GM12864 (cell line): Measurements from ENCODE around the gene STING1.

Experiments used
- DNase-seq: peaks from one replicate; pipeline ENCODE4 v3.0.0-alpha.2; 2011; ENCODE audit warnings: low read depth
- H3K4me3 ChIP-seq: 2 replicates; pipeline ENCODE4 v1.5.1; 2011; ENCODE audit warnings: mild to moderate bottlenecking, low read depth, low read length, control low read depth
- TF ChIP-seq, protein P1 (sequence below): IDR thresholded peaks from 2 replicates; pipeline ENCODE4 v1.5.1; 2011; ENCODE audit warnings: low read depth, mild to moderate bottlenecking, moderate library complexity, low read length, control low read depth, inconsistent platforms; ENCODE audit errors: missing control alignments

The STING1 gene

DNA sequence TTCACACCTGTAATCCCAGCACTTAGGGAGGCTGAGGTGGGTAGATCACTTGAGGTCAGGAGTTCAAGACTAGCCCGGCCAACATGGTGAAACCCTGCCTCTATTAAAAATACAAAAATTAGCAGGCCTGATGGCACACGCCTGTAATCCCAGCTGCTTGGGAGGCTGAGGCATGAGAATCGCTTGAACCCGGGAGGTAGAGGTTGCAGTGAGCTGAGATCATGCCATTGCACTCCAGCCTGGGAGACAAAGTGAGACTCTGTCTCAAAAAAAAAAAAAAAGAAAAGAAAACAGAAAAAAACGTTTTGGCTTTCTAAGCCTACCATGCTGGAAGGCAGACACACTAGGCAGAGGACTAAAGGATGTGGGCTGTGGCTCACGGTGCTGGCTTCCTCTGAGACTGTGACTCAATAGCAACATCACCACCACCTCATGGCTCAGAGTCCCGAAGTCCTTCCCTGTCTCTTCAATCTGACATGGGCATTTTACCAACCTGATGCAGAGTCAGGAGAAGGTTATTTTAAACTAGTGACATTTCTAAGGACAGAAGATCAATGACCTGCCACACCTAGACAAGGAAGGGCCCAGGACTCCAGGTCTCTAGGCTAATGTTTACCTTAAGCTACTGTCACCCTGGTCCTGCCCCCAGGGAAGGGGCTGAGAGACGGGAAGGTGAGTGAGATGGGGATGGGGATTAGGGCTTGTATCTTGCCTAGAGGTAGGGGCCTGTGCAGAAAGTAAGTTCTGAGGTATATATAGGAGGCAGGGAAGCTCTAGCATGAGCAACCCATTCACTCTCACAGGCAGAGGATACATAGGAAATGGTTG, 23.8 kb downstream of the STING1 start:
- peak; percentile 73 for DNase-seq
- TF ChIP-seq, protein P1, sequence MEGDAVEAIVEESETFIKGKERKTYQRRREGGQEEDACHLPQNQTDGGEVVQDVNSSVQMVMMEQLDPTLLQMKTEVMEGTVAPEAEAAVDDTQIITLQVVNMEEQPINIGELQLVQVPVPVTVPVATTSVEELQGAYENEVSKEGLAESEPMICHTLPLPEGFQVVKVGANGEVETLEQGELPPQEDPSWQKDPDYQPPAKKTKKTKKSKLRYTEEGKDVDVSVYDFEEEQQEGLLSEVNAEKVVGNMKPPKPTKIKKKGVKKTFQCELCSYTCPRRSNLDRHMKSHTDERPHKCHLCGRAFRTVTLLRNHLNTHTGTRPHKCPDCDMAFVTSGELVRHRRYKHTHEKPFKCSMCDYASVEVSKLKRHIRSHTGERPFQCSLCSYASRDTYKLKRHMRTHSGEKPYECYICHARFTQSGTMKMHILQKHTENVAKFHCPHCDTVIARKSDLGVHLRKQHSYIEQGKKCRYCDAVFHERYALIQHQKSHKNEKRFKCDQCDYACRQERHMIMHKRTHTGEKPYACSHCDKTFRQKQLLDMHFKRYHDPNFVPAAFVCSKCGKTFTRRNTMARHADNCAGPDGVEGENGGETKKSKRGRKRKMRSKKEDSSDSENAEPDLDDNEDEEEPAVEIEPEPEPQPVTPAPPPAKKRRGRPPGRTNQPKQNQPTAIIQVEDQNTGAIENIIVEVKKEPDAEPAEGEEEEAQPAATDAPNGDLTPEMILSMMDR = no peak
- H3K4me3 ChIP-seq = no peak overlapping the region

DNA sequence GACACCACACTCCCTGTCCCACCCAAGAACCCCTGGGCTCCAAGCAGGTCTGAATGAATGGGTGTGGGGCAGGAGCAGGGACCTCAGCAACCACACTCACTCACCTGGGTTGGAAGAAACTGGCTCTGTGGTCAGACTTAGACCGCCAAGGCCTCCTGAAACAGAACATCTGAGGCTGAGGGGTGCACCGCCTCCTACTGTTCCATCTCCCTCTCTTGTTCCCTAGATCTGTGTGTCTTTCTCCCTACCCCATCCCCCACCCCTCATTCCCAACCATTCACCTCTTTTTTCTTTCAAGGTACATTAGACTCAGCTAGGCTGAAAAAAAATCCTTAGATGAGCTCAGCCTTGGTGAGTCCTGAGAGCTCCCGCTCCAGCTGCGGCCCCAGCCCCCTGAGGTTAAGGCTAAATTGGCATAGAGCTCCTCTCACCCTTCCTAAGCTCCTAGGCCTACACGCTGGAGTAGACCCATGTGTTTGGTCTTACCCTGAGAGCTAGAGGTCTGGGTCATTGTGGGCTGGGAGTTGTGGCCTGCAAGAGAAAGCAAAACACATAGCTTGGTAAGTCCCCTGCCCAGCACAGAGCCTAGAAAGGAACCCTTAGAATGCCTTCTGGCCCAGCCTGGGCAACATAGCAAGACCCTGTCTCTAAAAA, 24.8 kb downstream of the STING1 start:
- TF ChIP-seq, protein P1 = no peak
- peak; percentile 39 for DNase-seq
- no peak overlapping the region for H3K4me3 ChIP-seq

DNA sequence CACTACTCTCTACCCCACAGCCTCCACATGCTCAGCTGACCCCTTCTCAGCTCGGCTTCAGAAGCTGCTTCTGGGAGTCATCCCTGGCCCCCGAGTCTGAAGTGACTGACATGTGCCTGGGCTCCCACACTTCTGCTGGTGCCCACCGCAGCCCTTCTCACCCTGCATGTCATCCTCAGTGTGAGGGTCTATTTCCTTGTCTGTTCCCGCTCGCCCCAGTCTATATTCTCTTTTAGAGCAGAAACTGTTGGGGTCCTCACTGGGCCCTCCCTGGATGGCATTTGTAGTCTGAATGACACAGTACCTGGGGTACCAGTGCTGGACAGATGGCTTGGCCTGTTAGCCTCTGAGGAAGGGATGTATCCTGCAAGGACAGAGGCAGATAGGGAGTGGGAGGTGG, 25.3 kb downstream of the STING1 start:
- H3K4me3 ChIP-seq = no peak overlapping the region
- TF ChIP-seq, protein P1 = no peak
- DNase-seq = no peak

DNA sequence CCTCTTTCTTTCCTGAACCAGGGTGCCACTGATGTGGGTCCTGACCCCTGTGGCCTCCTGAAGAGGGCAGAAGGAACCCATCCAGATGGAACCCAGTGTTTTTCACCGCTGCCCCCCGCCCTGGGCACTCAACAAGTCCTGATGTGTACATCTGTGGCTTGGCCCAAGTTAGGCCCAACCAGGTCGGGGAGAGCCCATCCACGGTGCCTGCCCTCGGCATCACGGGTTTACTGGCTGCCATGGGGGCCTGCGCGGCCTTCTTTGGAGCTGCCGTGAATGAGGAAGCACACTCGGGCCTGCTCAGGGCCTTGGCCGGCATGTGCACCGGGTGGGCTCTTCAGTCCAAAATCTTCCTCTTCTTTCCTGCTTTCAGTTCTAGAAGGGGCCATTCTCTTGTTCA, 25.8 kb downstream of the STING1 start:
- TF ChIP-seq, protein P1 = no peak
- no peak overlapping the region for H3K4me3 ChIP-seq
- DNase-seq = no peak

DNA sequence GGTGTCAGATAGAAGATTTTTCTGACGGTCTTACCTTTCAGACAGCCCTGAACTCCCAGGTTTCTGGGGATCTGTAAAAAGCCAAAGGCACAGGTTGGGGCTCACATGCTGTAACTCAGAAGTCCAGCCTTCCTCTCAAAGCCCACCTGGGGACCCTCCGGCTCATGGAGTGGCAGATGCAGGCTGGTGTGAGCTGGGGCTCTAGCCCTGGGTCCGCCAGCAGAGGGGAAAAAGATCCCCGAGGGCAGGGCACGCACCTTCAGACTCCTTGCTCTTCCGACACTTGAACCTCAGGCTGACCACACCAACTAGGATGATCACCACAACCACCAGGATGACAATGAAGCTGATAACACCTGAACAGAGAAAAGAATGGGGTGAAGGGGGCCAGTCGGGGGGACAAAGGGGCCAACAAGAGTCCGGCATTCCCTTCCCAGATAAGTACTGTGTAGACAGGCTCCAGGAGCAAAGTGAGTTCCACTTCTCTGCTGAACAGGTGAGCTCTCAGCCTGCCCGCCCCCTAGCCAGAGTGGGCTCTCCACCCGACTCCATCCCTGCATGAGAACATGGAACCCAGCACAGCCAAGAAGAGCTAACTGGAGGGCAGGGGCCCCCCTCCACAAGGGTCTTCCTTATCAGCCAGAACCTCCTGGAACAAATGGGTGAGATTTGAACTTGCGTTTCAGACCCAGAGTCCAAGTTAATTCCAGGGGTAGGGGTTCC, 27.8 kb downstream of the STING1 start:
- no peak for DNase-seq
- no peak overlapping the region for H3K4me3 ChIP-seq
- TF ChIP-seq, protein P1 = no peak

DNA sequence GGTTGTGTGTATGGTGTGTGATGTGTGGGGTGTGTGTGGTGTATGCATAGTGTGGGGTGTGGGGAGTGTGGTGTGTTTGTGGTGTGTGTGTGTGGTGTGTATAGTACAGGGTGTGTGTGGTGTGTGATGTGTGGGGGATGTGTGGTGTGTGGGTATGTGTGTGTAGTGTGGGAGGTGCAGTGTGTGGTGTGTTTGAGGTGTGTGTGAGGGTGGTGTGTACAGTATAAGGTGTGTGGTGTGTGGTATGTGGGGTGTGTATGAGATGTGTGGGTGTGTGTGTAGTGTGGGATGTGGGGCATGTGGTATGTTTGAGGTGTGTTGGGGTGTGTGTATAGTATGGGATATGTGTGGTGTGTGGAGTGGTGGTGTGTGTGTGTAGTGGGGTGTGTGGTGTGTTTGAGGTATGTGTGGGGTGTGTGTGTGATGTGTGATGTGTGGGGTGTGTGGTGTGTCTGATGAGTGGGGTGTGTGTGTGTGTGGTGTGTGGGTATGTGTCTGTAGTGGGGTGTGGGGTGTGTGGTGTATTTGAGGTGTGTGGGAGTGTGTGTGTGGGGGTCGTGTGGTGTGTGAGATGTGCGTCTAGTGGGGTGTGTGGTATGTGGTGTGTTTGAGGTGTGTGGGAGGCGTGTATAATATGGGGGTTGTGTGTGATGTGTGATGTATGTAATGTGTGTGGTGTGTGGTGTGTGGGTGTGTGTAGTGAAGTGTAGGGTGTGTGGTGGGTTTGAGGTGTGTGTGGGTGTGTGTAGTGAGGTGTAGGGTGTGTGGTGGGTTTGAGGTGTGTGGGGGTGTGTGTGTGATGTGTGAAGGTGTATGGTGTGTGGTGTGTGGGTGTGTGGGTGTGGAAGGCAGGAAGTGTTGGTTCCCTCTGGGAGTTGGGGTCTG, 28.6 kb downstream of the STING1 start:
- TF ChIP-seq, protein P1 = no peak
- no peak overlapping the region for H3K4me3 ChIP-seq
- no peak for DNase-seq
